SKM-1 (cell line): ENCODE results near the gene MOSMO.
"Not testable (repeated sequence)": the region's sequence is repeated elsewhere in the genome, so short reads cannot be mapped to it uniquely, and the experiment has no call there.

ENCODE experiments used
- DNase-seq: peaks from one replicate; lab custom pipeline; 2025; ENCODE audit not compliant: unreplicated experiment; lab: John Stamatoyannopoulos, UW

Gene MOSMO

DNA sequence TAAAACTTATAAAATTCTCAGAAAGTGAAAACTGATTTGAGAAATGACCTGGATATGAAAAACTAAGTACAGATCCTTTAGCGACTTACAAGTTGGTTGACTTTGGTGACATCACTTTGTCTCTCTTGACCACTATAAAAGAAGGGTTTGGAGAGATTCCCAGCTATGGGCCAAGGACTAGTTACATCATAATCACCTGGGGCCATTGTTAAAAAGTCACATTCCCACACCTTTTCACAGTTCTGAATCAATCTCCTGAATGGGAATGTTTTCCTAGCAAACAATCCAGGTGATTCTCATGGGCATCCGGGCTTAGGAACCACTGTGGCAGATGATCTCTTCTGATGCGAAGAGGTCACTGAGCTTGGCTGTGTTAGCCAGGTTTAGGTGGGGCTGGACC, 83.8 kb downstream of the MOSMO start:
- no peak for DNase-seq

DNA sequence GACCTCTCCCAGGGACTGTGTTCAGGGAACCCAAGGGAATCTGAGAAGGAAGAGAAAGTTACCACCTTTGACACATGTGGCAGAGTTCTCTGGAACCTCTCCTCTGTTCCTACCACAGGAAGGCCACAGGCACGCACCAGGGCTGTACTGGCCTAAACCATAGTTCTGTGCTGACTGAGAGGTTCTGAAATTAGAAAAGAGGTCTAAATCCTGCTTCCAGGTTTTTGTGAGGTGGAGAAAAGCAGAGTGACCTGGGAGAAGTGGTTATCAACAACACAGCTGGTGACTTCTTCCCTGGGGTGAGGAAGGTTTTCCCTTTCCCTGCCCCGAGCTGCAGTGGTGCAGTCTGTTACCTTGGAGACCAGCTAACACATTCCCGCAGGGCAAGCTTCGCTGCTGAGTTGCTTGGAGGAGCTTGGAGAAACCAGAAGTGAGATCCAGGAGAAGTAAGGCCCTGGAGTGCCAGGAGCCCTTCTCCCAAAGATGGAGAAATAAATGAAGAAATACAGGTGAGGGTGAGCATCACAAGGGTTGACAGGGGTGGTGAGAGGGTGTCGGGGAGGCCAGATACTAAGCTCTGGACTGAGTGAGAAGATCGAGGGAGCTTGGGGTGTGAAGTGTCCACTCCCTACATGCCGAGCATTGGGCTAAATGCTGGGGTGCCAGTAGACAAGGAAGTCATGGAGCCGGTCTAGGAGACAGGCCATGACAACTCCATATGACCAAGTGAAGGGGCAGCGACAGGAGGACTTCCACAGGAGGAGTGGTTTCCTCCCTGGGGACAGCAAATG, 84.4 kb downstream of the MOSMO start, which contains the start of gene VWA3A:
VWA3A (plus strand) TSS at position 399 of the 791 bp plus-strand sequence; CDS start at position 496, 97 bp downstream.
- DNase-seq: no peak

DNA sequence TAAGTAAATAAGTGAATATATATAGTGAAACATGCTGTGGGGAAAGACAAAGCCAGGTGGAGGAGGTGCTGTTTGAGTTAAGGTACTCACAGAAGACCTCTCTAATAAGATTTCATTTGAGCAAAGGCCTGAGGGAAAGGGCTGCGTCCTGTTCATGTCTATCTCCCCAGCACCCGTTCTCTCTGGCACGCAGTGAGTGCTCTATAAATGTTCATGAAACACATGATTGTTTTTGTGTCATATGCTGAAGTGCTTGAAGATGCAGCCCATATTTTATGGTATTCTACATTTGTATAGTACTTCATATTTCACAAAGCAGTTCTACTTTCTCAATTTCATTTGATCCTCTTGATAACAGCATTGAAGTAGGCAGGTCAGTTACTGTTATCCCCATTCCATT, 85.4 kb downstream of the MOSMO start:
- no peak for DNase-seq

DNA sequence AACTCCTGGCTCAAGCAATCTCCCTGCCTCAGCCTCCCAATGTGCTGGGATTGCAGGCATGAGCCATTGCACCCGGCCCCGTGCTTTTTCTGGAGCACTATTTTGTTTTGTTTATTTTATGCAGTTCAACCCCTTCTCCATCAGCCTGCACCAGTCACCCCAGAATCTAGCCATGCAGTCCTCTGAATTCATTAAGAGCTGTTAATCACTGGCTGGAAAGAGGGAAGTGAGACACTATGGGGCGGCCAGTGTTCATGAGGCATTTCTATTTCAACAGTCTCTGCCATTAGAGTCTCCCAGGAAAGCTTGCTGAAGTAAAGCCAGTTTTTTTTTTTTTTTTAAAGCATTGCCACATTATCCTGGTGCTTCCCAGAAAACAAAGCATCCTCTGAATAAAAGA, 86.1 kb downstream of the MOSMO start:
- no peak for DNase-seq

DNA sequence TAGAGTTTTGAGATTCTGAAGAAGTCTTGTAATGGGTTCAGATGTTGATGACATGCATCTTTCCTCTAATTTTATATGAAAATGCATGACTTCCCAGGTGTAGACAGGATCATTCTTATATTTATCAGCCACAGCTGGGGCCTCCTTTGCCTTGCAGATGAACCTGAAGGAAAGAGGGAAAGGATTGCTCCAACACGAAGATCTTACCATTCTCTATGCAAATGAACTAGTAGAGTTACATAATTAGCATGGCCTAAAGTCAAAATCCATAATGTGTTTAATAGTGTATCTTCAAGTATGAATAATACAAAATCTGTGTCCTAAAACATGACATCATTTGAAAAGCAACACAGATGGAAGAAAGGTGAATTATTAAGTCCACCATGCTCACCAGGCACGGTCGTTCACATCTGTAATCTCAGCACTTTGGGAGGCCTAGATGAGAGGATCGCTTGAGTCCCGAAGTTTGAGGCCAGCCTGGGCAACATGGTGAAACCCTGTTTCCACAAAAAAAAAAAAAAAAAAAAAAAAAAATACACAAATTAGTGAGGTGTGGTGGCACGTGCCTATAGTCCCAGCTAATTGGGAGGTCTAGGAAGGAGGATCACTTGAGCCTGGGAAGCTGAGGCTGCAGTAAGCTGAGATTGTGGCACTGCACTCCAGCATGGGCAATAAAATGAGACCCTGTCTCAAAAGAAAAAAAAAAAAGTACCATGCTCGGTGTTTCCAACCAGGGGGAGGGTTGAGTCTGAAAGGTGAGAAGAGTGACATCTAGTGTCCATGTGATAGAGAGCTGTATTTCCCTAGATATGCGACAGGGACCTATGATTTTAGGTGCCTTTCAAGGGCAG, 90.7 kb downstream of the MOSMO start:
- peak; percentile 33 for DNase-seq

DNA sequence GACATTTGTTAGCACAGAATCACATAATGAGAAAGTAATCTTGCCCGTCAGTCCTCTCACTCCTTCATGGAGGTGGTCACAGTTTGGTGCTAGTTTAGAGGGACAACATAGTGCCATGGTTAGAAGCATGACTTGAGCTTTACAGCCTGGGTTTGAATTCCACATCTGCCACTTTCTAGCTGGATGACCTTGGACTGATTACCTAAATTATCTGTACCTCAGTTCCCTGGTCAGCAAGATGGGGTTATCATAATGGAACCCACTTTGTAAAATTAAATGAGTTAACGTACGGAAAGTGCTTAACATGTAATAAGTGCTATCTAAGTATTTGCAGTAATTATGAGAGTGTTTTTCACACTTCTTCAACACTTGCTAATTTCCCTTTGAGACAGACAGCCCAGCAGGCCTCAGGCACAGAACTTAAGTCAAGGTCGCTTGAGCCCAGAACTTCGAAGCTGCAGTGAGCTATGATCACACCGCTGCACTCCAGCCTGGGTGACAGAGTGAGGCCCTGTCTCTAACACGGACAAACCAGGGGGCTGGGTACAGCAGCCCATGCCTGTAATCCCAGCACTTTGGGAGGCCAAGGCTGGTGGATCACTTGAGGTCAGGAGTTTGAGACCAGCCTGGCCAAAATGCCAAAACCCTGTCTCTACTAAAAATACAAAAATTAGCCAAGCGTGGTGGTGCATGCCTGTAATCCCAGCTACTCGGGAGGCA, 91.5 kb downstream of the MOSMO start:
- no peak for DNase-seq

DNA sequence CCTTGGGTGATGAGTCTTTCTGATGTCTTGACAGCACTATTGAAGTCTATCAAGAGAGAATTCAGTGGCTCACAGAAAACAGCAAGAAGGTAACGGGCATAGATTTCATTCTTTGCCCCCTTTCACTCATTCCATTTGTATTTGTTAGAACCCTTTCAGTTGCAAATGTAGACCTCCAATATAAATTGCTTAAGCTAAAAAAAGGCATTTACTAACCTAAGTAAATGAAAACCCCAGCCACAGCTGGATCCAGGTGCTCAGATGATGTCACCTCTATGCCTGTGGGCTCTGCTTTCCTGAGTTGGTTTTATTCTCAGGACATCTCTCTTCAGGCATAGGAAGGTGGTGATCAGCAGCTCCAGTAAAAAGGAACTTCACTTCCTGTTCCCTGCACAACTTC, 95.5 kb downstream of the MOSMO start:
- no peak for DNase-seq

DNA sequence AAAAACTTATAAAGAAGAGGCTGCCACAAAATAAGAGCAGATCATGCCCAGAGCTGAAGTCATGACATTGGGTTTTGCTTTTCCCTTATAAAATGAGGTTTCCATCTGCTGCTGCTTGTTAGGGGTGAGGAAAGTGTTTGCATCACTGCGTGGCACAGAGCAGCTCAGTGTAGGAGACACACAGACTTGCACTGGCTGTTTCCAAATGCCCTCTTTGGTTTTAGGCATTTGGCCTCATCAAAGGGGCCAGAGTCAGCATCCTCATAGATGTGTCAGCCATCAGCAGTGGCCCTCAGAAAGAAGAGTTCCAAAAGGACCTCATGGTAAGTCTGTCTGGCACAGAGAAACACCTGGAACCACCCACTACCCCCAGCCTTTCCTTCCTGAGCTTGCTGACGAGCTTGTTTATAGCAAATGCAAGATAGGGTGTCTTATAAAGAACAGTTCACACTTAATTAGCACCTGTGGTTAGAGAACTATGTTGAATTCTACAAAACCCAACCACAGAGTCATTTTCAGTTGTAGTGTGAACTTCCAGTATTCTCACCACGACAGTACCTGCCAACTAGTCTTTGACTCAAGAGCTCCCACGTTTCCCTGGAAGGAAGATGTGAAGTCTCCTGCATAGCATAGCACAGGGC, 101.5 kb downstream of the MOSMO start:
- no peak for DNase-seq

DNA sequence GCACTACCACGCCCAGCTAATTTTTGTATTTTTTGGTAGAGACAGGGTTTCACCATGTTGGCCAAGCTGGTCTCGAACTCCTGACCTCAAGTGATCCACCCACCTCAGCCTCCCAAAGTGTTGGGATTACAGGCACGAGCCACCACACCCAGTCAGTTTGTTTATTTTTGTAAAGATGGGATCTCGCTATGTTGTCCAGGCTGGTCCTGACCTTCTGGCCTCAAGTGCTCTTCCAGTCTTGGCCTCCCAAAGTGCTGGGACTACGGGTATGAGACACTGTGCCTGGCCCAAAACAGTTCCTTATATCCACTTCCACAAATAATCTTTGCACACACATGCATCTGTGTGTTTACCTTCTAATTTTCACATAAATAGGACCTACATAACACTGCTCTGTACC, 103.7 kb downstream of the MOSMO start:
- DNase-seq: not testable (repeated sequence)

DNA sequence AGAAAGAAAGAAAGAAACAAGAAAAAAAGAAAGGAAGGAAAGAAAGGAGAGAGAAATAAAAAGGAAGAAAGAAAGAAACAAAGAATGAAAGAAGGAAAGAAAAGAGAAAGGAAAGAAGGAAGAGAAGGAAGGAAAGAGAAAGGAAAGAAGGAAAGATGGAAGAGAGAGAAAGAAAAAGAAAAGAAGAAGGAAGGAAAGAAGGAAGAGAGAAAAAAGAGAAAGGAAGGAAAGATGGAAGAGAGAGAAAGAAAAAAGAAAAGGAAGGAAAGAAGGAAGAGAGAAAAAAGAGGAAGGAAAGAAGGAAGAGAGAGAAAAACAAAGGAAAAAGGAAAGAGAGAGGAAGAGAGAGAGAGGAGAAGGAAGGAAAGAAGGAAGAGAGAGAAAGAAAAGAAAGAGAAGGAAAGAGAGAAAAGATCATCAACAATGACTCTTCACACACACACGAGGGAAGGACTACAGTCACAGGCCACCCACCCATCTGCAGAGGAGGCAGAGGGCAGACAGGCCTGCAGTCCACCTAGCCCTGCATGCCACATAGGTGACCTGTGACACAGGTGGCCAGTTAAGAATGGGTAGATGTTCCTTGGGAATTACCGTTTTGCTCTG, 108.3 kb downstream of the MOSMO start:
- DNase-seq: no peak

DNA sequence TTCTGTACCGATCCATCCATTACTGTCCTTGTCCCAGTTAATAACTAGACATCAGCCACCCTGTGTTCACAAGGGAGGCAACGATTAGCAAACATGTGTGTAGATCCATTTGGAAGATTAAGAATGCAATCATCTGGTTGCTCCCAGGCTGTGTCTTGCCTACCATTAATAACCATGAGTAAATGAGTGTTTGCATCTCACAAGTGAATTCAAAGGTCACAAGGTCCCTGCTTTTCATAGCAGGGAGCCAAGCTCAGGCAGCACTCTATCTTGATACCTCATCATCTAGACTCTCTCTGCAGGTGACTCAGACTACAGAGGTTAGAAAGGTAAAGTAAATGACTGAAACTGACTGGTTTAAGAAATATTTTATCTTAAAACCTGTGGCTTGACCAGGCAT, 109.7 kb downstream of the MOSMO start:
- no peak for DNase-seq

DNA sequence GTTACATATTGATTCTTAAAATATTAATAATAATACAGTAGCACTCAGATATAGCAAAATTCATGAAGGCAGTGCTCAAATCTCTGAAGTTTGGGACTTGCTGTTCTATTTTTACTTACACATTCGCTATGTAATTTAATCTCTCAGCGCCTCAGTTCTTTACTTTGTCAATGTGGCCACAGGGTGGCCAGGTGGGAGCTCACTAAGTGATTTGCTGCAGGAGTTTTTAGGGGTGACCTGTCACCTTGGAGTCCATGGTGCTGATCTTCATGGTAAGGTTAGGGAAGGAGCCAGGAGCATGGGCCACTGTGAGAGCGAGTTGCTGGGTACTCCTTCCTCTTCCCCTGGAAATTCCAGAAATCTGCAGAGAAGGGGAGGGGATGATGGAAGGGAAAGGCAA, 112.5 kb downstream of the MOSMO start:
- DNase-seq: no peak

DNA sequence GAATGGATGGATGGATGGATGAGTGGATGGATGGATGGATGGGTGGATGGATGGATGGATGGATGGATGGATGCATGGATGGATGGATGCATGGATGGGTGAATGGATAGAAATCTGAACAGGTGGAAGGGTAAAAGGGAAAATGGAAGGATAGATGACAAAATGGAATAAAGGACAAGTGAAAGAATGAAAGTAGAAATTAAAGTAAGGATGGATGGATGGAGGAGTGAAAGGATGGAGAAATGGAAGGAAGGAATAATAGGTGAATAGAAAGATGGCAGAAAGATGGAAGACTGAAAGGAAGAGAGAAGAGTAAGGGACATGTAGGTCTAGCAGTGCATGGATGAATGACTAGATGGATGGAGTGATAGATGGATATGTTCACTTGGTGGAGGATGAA, 114.3 kb downstream of the MOSMO start:
- no peak for DNase-seq

DNA sequence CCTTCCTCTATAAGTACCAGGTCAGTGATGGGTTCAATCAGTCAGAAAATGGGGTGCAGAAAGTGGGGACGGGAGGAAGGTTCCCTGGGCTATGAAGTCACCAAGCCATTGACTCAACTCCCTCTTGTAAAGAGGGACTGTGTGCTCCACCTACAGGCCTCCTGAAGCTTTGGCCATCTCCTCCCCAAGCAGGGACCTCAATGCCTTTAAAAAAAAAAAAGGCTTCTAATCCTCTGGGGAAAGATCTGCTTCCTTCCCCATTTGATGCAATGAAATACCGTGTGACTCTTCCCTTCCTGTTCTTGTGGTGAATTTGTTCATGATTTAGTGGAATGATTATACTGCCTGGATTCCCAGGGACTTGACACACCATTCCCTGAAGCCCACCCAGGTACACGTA, 115.2 kb downstream of the MOSMO start:
- DNase-seq: peak; percentile 55

DNA sequence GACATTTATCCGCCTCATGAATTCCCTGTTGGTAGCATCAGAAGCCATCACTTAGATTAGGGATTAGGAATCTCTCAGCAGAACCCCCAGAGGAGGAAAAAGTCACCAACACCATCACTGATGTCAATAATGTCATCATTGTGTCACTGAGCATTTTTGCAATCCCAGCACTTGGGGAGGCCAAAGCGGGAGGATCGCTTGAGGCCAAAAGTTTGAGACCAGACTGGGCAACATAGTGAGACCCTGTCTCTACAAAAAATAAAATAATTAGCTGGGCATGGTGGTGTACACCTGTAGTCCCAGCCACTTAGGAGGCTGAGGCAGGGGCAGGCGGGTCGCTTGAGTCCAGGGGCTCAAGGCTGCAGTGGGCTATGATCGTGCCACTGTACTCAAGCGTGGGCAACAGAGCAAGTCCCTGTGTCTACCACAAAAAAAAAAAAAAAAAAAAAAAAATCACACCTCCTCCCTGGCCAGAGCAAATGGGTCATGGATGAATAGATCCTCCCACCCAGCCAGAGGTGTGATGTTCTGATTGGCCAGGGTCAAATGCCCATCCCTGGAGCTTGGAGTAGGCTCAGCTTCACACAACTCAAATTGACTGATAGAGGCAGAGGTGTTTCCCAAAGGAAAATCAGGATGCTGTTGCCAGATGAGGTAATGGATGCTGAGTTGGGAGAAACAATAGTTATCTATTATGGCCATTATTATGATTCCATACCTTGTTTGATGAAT, 116.0 kb downstream of the MOSMO start:
- DNase-seq: no peak

DNA sequence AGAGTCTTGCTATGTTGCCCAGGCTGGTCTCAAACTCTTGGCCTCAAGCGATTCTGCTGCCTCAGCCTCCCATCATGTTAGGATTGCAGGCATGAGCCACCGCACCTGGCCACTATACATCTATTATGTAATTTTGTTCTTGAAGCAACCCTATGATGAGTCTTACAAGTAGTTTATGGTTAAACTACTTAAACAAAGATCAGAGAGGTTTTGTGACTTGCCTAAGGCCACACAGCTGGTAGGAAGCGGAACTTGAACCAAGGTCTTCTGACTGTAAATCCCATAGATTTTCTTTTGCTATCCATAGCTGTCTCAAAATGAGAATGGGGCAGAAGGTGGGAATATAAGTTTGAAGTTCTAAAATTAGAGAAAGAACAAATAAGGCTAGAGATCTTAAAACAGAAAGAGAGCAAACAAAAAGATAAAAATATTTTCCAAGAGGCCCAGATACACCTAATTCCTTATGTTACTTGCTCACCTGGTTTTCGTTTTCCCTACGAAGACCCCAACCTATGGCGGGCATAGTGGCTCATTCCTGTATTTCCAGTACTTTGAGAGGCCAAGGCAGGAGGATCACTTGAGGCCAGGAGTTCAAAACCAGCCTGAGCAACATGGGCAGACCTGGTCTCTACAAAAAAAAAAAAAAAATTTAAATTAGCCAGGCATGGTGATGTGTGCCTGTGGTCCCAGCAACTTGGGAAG, 116.8 kb downstream of the MOSMO start:
- DNase-seq: no peak

DNA sequence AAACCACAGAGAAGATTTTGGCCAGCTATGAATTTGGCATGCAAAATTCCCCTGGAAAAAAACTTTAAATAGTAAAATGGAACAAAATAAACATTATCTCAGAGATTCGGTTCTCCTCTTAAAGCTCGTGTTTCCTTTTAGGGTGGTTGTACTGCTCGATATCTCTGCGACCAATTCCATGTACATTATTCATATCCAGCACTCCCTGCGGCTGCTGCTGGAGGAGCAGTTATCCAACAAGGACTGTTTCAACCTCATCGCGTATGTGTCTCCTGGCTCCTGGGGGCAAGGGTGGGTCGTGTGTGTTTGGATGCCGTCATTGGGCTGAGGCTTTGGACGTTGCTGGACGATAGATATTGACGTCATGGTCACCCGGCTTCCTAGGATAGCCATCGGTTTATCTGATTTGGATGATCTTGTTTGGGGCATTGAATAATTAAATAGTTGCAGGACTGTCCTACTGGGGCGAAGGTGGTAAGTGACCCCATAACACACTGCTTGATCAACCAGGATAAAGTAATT, 118.2 kb downstream of the MOSMO start:
- no peak for DNase-seq

DNA sequence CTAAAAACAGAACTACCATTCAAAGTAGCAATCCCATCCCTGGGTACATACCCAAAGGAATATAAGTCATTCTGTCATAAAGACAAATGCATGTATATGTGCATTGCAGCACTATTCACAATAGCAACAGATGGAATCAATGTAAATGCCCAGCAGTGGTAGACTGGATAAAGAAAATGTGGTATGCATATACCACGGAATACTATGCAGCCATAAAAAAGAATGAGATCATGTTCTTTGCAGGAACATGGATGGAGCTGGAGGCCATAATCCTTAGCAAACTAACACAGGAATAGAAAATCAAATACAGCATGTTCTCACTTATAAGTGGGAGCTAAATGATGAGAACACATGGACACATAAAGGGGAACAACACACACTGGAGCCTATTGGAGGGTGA, 120.6 kb downstream of the MOSMO start:
- not testable (repeated sequence) for DNase-seq

DNA sequence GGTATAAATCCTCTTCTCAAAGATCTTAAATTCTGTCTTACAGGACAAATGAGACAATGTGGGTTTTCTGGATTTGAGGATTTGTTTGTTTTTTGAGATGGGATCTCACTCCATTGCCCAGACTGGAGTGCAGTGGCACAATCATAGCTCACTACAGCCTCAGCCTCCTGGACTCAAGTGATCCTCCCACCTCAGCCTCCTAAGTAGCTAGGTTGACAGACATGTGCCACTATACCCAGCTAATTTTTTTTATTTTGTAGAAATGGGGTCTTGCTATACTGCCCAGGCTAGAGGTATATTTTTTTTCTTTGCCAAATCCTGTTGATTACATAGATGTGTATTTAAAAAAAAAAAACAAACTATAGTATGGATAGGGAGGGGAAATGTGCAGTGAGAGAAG, 122.6 kb downstream of the MOSMO start:
- no peak for DNase-seq
